SK-N-MC (cell line): Measurements from ENCODE around the gene FHIT.
"Not testable (repeated sequence)": the region's sequence is repeated elsewhere in the genome, so short reads cannot be mapped to it uniquely, and the experiment has no call there.

Source experiments
- DNase-seq: peaks from one replicate; pipeline ENCODE4 v3.0.0-alpha.2; 2011; ENCODE audit warnings: low read depth, low spot score
- H3K27ac ChIP-seq: fragments of 200-600 bp; sonication (generic); 2 replicates; pipeline ENCODE4 v1.5.1; 2016; ENCODE audit warnings: mixed run types
- H3K36me3 ChIP-seq: fragments of 200-600 bp; sonication (generic); 2 replicates; pipeline ENCODE4 v1.6.1; 2017; ENCODE audit warnings: antibody characterized with exemption, low read length, mixed read lengths; ENCODE audit not compliant: insufficient read depth
- H3K4me3 ChIP-seq: fragments of 200-600 bp; sonication (generic); 2 replicates; pipeline ENCODE4 v1.5.1; 2016
- H3K9ac ChIP-seq: fragments of 200-600 bp; sonication (generic); 2 replicates; pipeline ENCODE4 v1.8.0; 2017; ENCODE audit warnings: mixed run types, mixed read lengths; ENCODE audit not compliant: insufficient read length
- H3K9me3 ChIP-seq: fragments of 200-600 bp; sonication (generic); 2 replicates; pipeline ENCODE4 v1.6.1; 2017; ENCODE audit warnings: low read depth, mild to moderate bottlenecking, antibody characterized with exemption, low read length, moderate library complexity, mixed read lengths
- EZH2 ChIP-seq: fragments of 200-600 bp; sonication (generic); IDR thresholded peaks from one replicate; pipeline ENCODE4 v1.6.1; 2017; ENCODE audit warnings: antibody characterized with exemption
- FOXP2 ChIP-seq: optimal IDR thresholded peaks from 2 replicates; pipeline ENCODE3; 2011; ENCODE audit warnings: mild to moderate bottlenecking, moderate library complexity; ENCODE audit not compliant: insufficient read depth; ENCODE audit errors: extremely low read length, control extremely low read depth
- POLR2AphosphoS5 ChIP-seq: IDR thresholded peaks from 2 replicates; pipeline ENCODE4 v1.6.1; 2012; ENCODE audit warnings: mild to moderate bottlenecking, low read depth, low read length, borderline replicate concordance

Gene FHIT

GRCh38 chr3:61221759-61222362, 29.4 kb downstream of the FHIT start:
- DNase-seq = no peak
- Histone ChIP-seq H3K4me3 (no peak overlapping the region), H3K9me3 (no peaks in the 10 kb centered on the region), H3K36me3 (no peaks in the 10 kb centered on the region), H3K9ac (no peak overlapping the region), H3K27ac (no peak overlapping the region)
- TF ChIP-seq FOXP2 = no peak
- no peak for TF ChIP-seq EZH2
- no peak for TF ChIP-seq POLR2AphosphoS5

GRCh38 chr3:61218504-61218903, 32.7 kb downstream of the FHIT start:
- DNase-seq = no peak
- TF ChIP-seq EZH2 (no peak), POLR2AphosphoS5 (no peak), FOXP2 (no peak)

GRCh38 chr3:61216171-61216570, 35.1 kb downstream of the FHIT start:
- H3K9ac ChIP-seq, H3K36me3 ChIP-seq, H3K4me3 ChIP-seq, H3K27ac ChIP-seq, DNase-seq, H3K9me3 ChIP-seq: not testable (repeated sequence)

More at GRCh38 chr3:61218504-61218903, 32.7 kb downstream of the FHIT start:
- Histone ChIP-seq H3K4me3 (no peak overlapping the region), H3K27ac (no peak overlapping the region), H3K9me3 (no peaks in the 10 kb centered on the region), H3K36me3 (no peaks in the 10 kb centered on the region), H3K9ac (no peak overlapping the region)

- TF ChIP-seq EZH2 (no peak), FOXP2 (no peak), POLR2AphosphoS5 (no peak)
- Histone ChIP-seq H3K27ac (no peak overlapping the region), H3K4me3 (no peak overlapping the region), H3K9ac (no peak overlapping the region), H3K36me3 (no peaks in the 10 kb centered on the region), H3K9me3 (no peaks in the 10 kb centered on the region)
- no peak for DNase-seq
These were observed 49.2 kb downstream of the FHIT start for GRCh38 chr3:61202086-61202485.

DNA sequence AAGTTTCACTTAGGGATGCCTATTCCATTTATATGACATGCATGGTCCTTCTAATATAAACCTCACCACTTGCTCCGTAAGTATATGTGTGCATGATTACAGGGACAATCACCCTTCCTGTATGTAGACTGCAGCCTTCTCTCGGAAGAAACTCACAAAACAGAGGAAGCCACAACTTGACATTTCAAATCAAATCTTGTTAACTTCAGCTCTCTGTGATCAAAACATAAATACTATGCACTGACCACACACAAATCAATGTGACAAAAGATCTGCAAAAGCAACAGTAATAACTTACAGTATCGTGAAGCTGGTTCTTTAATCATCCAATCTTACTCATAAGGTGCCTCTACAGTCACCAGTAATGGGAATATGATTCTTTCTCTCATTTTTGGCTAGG, 50.2 kb downstream of the FHIT start:
- no peaks in the 10 kb centered on the region for H3K9me3 ChIP-seq
- H3K9ac ChIP-seq = no peak overlapping the region
- no peak overlapping the region for H3K27ac ChIP-seq
- TF ChIP-seq FOXP2 (no peak), POLR2AphosphoS5 (no peak), EZH2 (no peak)
- no peaks in the 10 kb centered on the region for H3K36me3 ChIP-seq
- no peak for DNase-seq
- H3K4me3 ChIP-seq = no peak overlapping the region

DNA sequence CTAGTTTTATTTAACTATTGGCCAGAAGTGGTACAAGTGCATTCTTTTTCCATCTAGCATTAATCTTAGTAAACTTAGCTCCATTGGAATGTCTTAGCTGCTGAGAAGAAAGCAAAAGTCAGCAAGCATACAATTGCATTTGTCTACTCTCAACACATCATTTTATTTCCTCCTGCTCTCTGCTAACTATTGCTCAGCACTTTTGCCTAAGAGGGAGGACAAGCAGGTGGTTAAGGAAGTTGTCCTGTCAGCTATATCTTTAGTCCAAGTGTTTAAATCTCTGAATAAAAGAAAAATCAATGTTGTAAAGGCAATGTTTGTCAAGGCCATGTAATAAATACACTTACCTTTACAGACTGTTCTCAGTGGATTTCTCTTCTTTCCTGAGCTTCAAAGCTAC, 51.0 kb downstream of the FHIT start:
- Histone ChIP-seq H3K27ac (no peak overlapping the region), H3K4me3 (no peak overlapping the region), H3K36me3 (no peaks in the 10 kb centered on the region), H3K9ac (no peak overlapping the region), H3K9me3 (no peaks in the 10 kb centered on the region)
- no peak for DNase-seq
- TF ChIP-seq EZH2 = no peak
- TF ChIP-seq POLR2AphosphoS5 = no peak
- no peak for TF ChIP-seq FOXP2

- no peaks in the 10 kb centered on the region for H3K9me3 ChIP-seq
- TF ChIP-seq FOXP2 (no peak), EZH2 (no peak), POLR2AphosphoS5 (no peak)
- no peak overlapping the region for H3K9ac ChIP-seq
- no peak overlapping the region for H3K27ac ChIP-seq
- no peak overlapping the region for H3K4me3 ChIP-seq
- DNase-seq = no peak
- H3K36me3 ChIP-seq = no peaks in the 10 kb centered on the region
These were observed 51.4 kb downstream of the FHIT start for GRCh38 chr3:61199843-61200242.

- TF ChIP-seq POLR2AphosphoS5 = no peak
- TF ChIP-seq EZH2 = no peak
- TF ChIP-seq FOXP2 = no peak
- H3K27ac ChIP-seq = no peak overlapping the region
- no peak overlapping the region for H3K4me3 ChIP-seq
- H3K9me3 ChIP-seq = no peaks in the 10 kb centered on the region
- DNase-seq = no peak
- no peaks in the 10 kb centered on the region for H3K36me3 ChIP-seq
- no peak overlapping the region for H3K9ac ChIP-seq
These were observed 56.2 kb downstream of the FHIT start for GRCh38 chr3:61194892-61195538.

DNA sequence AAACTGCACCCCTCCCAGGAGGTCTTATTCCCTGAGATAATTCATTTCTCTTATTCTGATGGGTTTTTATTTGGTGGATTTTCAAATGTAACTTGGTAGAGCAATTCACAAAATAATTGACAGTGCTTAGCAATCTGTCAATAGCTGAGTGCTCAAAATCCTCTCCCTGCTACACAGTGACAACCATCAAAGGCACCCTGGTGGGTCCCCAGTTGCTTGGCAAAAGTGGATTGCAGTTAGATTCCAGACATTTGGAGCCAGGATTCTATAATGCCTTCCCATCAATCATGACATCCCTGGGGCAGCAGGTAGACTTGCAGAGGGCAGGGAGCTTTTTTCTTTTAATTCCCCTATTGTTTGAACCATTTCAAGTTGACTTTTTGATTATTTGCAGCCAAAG, 59.0 kb downstream of the FHIT start:
- Histone ChIP-seq H3K27ac (no peak overlapping the region), H3K36me3 (no peaks in the 10 kb centered on the region), H3K4me3 (no peak overlapping the region), H3K9me3 (no peaks in the 10 kb centered on the region), H3K9ac (no peak overlapping the region)
- no peak for TF ChIP-seq FOXP2
- DNase-seq = no peak

GRCh38 chr3:61190205-61190604, 61.0 kb downstream of the FHIT start:
- H3K36me3 ChIP-seq, H3K9me3 ChIP-seq, DNase-seq, H3K27ac ChIP-seq, H3K9ac ChIP-seq, H3K4me3 ChIP-seq: not testable (repeated sequence)
